HG03103 (cell line): ENCODE data around the gene SUGCT.
"Not testable (repeated sequence)": the region's sequence is repeated elsewhere in the genome, so short reads cannot be mapped to it uniquely, and the experiment has no call there.

Experiments
- ATAC-seq: cut with Tn5 transposase; IDR thresholded peaks from one replicate; pipeline ENCODE4 v1.9.1; 2021; ENCODE audit warnings: low read depth; ENCODE audit not compliant: unreplicated experiment

Gene SUGCT

DNA sequence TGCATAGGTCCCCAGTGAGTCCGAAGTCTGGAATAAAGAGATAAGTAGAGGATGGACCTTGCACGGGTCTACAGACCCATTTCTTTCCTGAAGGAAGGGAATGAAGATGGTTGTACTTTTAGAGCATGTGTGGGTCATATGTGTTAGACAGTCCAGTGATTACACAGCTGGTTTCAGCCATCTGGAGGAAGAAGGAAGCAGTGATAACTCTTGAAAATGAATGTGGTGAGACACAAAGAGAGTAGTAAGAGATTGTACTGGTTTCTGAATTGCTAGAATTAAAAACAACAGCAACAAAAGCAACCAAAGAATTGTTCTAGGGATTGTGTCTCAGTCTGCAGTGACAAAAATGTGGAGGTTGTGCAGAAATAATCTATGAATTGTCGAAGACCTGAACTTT lies 258.9 kb downstream of the SUGCT start:
- no peak for ATAC-seq

DNA sequence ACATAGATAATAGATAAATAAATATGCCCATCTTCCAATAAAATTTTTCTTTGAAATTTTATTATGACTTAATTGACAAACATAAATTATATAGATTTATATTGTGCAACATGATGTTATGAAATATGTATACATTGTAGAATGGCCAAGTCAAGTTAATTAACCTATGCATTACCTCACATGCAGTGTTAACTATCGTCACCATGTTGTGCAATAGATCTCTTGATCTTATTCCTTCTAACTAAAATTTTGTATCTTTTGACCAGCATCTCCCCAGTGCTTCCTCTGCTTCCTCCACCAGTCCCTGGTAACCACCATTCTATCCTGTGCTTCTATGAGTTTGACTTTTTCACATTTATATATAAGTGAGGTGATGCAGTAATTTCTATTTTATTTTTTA lies 259.6 kb downstream of the SUGCT start:
- no peak for ATAC-seq

DNA sequence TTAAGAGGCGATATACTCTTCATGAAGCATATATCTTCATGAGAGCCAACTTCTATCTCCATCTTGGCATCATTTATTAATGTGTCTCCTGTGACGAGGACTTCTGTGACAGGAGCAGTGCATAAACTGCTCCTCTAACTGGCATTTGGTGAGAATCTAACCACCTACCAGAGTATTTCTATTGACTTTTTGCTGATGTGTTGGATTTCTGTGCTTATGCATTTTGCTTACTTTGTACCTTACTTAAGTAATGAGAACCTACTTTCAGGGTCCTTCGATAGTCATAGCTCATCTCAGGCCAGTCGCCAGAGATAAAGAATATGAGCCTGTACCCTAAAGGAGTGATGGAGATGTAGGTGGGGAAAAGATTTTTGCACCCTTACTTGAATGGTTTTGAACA lies 265.7 kb downstream of the SUGCT start:
- no peak for ATAC-seq

DNA sequence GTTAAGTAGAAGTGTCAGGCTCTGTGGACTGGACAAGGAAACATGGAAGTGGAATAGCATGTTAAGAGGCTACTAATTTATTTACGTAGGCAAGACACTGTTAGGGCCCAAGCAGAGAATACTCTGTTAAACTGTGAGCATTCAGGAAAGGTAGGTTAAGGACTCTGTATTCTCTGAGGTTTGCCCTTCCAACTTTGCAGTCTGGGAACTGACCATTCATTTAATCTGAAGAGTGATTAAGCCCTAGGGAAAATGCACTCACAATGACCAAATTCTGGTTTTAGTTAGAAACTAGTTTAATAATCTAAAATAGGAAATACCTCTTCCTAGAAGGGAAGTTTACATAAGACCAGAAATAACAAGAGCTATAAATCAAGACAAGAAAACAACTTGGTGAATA lies 266.6 kb downstream of the SUGCT start:
- no peak for ATAC-seq

DNA sequence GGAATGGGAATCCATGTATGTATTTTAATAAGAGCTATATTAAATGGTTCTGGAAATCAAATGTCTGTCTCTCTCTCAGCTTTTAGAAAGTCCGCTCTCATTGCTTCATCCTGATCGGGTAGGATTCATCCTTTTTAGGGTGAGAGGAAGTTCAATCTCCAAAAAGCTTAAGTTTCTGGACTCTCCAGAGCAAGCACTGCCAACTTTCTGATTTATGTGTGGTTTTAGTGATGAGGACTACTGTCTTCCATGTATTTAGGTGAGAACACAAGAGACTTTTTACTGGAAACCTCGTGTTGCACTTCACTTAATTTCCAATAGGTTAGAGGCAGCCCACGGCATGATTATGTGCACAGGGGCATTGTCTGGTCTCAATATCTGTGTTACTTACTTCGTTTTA lies 267.9 kb downstream of the SUGCT start:
- no peak for ATAC-seq

DNA sequence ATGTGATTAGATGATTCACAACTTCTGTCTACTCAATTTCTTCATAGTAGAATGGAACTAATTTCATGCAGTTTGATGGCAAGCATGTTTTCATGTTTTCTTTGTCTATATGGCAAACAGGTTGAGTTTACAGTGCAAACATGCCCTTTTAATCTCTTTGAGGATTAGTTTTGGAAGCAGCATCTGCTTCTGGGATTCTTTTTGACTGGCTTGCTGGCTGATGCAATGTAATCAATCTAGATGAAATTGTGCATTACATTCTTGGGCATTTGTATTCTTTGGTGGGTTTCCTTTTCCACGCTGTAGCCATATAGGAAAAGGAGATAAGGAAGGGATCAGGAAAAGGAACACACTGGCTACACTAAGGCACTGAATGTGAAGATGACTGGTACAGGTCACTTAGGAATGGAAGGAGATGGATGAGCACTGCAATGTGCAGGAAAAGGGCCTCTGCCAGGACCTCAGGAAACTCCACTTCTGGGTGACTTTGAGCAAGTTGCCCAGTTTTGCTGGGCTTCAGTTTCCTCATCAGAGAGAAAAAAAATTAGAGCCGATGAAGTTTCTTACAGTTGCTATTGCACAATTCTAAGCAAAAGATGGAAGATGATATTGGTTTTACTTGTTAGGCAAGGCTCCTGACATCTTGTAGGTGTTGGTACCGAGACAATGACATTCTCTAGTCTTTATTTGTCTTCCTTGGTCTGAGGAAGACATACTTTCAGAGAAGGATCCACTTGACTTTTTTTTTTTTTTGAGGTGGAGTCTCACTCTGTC lies 269.1 kb downstream of the SUGCT start:
- ATAC-seq: no peak

DNA sequence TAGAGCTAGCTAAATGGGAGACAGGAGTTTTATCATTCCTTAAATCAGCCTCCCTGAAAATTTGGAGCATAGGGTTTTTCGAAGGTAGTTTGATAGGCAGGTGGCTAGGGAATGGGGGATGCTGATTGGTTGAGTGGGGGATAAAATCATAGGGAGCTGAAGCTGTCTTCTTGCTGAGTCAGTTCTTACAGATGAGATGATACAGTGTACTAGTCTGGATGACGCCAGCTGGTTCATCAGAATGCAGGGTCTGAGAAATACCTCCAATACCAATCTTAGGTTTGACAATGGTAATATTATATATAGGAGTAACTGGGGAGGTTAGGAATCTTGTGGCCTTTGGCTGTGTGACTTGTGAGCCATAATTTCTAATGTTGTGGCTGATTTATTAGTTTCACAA lies 271.2 kb downstream of the SUGCT start:
- ATAC-seq: no peak

DNA sequence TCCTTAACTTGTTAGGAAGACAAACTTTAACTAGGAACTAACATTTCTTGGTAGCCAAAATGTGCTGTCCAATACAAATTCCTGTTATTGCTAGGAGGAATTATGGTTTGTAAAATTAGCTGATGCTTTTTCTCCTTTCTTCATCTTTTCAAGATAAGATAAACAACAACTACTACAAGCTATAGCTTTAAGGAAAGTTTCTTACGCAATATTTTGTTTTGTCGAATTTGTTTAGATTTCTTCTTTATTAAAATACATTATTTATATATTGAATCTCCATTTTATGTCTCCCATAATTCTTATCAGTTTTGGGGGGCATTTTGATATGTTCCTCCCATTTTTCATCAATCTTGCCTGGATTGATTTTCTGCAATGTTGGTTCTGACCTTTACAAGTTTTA lies 277.5 kb downstream of the SUGCT start:
- no peak for ATAC-seq

DNA sequence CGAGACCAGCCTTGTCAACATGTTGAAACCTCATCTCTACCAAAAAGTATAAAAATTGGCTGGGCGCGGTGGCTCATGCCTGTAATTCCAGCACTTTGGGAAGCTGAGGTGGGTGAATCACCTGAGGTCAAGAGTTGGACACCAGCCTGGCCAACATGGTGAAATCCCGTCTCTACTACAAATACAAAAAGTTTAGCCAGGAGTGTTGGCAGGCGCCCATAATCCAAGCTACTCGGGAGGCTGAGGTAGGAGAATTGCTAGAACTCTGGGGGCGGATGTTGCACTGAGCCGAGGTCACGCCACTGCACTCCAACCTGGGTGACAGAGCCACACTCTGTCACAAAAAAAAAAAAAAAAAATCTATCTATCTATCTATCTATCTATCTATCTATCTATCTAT lies 279.9 kb downstream of the SUGCT start:
- not testable (repeated sequence) for ATAC-seq

DNA sequence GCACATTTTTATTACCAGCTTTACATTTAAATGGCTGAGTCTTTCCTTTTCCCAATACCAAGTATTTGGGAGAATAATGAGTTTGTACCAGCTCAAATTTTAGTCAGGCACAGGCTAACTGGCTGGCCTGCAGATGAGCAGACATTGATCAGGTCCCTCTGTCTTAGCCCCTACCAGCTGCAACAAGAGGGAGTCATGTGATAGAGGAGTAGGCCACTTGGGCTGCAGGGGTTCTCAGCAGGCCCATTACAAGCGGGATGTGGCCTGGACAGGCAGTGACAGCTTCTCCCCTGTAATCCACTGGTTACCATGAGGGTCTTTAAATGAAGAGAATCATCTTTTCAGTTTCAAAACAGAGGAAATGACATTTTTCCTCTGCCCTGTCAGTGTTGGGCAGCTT lies 283.6 kb downstream of the SUGCT start:
- ATAC-seq: no peak

DNA sequence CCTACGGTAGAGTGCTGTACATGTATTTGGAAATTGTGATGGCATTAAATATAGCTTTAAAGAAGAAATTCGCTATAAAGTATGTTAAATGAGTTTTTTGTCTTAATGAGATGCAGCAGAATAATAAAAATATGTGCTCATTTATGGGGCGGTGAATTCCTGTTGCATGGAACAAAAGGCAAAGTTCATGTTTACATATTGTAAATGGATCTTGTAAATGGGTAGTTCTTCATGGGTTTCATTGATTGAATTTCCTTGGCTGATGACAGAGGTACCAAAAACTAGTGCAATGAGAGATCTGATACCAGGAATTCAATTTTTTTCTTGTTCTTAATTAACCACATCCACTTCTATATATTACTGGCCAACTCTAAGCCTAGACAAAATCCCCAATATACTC lies 284.2 kb downstream of the SUGCT start:
- no peak for ATAC-seq

DNA sequence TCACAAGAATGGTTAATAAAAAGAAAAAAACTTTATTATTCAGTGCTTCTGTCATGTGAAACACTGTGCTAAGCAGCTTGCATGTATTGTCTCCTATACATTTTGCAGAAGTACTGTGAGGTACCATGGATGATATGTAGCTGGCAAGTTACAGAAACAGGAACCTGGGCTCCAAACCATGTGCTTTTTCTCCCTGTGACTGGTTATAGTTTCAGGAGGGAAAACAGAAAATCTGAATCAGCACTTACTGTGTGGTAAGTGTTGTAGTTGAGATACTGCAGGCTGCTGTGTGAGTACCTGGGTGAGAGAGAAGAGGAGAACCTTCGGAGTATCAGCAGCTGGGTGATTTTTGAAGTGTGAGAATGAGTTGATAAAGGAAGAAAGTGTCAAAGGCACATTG lies 285.0 kb downstream of the SUGCT start:
- no peak for ATAC-seq

DNA sequence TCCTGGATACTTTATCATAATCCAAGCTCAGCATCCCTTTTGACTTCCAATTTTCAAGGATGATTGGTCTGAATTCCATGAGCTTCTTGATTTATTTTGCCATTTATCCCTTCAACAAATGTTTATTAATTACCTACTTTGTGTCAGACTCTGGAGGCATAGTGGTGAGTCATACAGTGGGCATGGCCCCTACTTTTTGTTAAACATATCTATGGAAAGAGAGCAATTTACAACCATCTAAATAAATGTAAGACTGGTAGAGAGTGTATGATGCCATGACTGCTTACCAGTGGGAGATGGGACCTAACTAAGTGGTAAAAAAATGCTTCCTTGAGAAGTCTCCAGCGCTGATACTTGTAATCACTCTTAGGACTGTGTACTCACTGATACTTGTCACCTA lies 286.6 kb downstream of the SUGCT start:
- ATAC-seq: no peak

DNA sequence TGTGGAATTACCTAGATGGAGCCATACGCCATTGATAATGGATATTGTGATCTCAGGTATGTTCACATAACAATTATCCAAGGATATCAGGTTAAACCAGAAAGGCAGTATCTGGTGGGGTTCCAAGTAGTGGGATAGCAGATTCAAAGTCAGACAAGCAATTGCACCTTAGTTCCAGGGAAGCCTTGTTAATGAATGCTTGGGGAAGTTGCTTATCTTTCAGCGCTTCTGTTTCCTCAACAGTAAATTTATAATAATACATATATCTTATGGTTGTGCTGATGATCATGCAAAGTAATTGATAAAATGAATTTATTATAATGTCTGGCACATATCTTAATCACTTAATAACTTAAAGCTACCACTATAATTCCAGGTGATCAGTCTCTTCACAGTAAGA lies 290.9 kb downstream of the SUGCT start:
- no peak for ATAC-seq

DNA sequence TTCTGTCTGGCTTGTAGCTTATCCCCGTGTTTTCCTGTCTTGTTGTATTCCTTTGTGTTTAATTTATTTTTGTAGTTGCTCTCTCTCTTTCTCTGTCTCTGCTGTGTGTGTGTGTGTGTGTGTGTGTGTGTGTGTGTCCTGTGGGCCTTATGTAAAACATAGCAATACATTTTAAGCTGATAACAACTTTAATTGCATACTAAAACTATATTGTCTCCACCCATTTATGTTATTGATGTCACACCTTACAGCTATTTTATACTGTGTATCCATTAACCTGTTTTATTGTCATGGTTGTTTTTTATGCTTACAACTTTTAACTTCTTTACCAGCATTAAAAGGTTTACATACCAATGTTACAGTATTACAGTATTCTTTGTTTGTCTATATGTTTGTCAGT lies 293.6 kb downstream of the SUGCT start:
- ATAC-seq: no peak

DNA sequence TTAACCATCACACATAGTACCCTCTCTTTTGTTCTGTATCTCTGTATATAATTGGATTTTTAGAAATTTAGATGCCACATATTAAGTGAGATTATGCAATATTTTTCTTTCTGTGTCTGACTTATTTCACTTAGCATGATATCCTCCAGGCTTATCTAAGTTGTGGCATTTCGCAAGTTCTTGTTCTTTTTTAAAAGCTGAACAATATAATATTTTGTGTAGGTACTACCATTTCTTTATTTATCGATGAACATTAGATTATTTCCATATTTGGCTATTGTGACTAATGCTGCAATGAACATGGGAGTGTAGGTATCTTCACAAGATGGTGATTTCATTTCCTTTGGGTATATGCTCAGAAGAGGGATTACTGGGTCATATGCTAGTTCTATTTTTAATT lies 295.0 kb downstream of the SUGCT start:
- no peak for ATAC-seq

DNA sequence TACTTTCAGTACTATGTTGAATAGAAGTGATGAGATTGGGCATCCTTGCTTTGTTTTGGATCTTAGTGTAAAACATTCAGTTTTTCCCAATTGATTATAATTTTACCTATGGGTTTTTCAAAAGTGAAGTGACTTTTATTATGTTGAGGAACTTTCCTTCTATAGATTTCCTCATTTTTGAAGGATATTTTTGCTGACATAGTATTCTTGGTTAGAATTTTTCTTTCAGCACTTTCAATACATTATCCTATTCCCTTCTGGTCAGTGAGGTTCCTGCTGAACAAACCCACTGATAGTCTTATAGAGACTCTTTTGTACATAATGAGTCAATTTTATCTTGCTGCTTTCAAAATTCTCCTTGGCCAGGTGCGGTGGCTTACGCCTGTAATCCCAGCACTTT lies 297.2 kb downstream of the SUGCT start:
- ATAC-seq: no peak

DNA sequence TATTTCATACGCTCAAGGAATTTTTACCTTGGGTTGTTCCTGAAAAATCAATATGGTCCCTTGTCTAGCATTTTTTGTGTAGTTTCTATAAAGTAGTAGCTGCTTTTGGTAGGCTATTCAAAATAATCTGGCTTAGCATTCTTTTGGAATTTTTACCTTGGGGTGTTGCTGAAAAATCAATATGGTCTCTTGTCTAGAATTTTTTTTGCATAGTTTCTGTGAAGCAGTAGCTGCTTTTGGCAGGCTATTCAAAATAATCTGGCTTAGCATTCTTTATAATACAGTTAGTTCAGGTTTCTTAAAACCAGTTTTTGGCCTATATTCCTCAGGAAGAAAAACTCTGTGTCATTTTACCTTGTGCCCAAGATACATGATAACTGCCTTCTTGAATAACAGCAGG lies 301.9 kb downstream of the SUGCT start:
- no peak for ATAC-seq

DNA sequence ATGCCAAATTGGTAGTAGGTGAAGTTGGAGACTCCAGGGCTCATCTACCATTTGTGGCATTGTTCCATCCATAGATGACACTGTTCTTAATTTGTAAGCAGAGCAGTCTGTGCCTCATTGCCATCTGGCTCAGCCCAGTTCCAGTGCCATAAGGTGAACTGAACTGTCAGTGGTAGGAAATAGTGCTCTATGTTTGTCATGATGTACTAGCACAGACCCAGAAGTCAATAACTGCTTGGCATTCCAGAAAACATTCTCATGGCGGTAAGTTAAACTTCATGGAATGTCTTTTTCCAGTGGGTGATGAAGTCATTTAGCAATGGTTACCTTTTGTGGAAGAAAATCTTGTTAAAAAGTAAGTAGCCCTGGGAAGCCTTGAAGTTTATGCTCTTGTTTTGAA lies 302.7 kb downstream of the SUGCT start:
- ATAC-seq: no peak

DNA sequence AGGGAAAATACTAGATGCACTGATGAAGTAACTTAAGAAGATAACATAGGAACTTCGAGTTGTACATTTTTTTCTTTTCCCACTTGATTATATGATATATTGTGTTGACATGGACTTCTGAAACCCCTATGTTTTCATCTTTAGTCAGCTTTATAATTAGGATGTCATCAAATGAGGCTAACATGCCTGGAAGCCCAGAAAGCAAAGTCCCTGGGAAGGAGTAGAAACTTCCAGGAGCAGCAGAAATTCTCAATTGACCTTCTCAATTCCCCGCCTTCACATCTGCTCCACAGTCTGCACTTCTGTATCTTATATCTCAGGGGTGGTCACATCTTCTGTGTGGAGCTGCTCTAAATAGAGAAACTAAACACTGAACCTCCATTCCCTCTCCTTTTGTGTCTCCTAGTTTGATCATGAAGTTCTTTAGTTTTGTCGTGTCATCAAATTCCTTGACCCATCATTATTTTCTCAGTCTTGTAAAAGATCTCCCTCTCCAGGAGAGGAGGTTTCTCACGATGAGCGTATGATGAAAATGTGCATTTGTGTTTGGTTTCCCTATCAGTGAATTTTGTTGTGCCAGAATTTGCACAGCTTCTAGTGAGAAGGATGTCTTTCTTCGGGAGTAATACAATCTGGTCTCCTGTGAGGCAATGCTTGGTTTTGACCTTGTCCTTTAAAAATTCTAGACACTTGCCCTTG lies 303.3 kb downstream of the SUGCT start:
- no peak for ATAC-seq

DNA sequence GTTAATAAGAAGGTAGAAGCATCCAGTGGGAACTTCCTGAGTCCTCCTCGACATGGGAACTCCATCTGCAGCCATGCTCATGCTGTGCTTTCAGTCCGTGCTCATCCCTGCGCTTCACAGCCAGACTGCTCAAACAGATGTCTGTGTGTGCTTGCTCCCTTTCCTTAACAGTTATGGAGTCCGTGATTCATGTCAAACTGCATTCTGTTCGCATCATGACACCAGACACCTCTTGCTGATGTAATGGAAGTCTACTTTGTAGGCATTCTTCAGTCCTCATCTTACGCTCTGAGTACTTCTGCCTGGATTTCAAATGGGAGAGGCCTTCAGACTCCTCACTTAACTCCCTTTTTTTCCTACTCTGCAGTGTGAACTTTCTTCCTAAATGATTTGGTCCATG lies 304.9 kb downstream of the SUGCT start:
- ATAC-seq: no peak

DNA sequence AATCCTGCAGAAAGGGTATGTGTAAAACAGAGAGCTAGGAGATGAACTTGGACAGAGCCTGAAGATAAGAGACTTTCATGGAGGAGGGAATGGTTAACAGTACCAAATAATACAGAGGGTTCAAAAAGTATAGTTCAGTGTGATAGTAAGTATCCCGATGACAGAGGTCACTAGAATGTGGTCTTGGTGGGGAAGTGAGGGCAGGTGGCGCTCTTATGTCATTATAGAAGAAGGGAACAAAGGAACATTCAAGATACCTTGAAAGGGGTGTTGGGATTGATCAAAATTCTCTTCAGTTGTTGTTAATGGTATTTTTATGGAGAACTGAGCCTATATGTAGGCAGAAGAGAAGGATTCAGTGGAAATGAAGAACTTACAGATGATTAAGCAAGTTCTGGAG lies 312.5 kb downstream of the SUGCT start:
- no peak for ATAC-seq
